HL-60 (cell line): ENCODE data around the gene LRRC4B.

Source experiments
- CTCF ChIP-seq: IDR thresholded peaks from one replicate; pipeline ENCODE4 v1.5.1; 2011; ENCODE audit warnings: low read length, control low read depth, inconsistent platforms; ENCODE audit not compliant: insufficient read depth
- GABPA ChIP-seq: IDR thresholded peaks from 2 replicates; pipeline ENCODE4 v1.6.1; 2012; ENCODE audit warnings: low read depth
- POLR2AphosphoS5 ChIP-seq: IDR thresholded peaks from 2 replicates; pipeline ENCODE4 v1.6.1; 2012; ENCODE audit warnings: low read depth
- TF ChIP-seq, protein P1 (sequence below): IDR thresholded peaks from 2 replicates; pipeline ENCODE4 v1.6.1; 2012; ENCODE audit warnings: low read depth; ENCODE audit not compliant: insufficient replicate concordance

GRCh38 chr19:50495020-50495531 lies 73.2 kb downstream of the LRRC4B start:
- TF ChIP-seq CTCF = no peak
- no peak for TF ChIP-seq POLR2AphosphoS5
- TF ChIP-seq, protein P1, sequence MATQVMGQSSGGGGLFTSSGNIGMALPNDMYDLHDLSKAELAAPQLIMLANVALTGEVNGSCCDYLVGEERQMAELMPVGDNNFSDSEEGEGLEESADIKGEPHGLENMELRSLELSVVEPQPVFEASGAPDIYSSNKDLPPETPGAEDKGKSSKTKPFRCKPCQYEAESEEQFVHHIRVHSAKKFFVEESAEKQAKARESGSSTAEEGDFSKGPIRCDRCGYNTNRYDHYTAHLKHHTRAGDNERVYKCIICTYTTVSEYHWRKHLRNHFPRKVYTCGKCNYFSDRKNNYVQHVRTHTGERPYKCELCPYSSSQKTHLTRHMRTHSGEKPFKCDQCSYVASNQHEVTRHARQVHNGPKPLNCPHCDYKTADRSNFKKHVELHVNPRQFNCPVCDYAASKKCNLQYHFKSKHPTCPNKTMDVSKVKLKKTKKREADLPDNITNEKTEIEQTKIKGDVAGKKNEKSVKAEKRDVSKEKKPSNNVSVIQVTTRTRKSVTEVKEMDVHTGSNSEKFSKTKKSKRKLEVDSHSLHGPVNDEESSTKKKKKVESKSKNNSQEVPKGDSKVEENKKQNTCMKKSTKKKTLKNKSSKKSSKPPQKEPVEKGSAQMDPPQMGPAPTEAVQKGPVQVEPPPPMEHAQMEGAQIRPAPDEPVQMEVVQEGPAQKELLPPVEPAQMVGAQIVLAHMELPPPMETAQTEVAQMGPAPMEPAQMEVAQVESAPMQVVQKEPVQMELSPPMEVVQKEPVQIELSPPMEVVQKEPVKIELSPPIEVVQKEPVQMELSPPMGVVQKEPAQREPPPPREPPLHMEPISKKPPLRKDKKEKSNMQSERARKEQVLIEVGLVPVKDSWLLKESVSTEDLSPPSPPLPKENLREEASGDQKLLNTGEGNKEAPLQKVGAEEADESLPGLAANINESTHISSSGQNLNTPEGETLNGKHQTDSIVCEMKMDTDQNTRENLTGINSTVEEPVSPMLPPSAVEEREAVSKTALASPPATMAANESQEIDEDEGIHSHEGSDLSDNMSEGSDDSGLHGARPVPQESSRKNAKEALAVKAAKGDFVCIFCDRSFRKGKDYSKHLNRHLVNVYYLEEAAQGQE = no peak
- no peak for TF ChIP-seq GABPA
